B cell (primary cell): Measurements from ENCODE around the gene CTIF. TPM values are rescaled to one million over a fixed set of nuclear protein-coding genes. Genes with fewer than 3 reads are reported as not detected.

Experiments used
- ATAC-seq: fragments of 200-7000 bp; cut with Tn5 transposase; one replicate; pipeline ENCODE4 v1.10.0; 2021; ENCODE audit warnings: low read depth, mild to moderate bottlenecking, moderate number of reproducible peaks, moderate library complexity
- CTCF ChIA-PET: fragments of 350-600 bp; sonication (Branson Sonifier 250); formaldehyde crosslinking; loops from one replicate; lab custom pipeline; 2021; ENCODE audit warnings: antibody characterized with exemption, inconsistent platforms; lab: Charles Lee
- POLR2A ChIA-PET: fragments of 350-600 bp; sonication (Branson Sonifier 250); formaldehyde crosslinking; loops from one replicate; lab custom pipeline; 2021; ENCODE audit warnings: antibody characterized with exemption; lab: Charles Lee
- DNase-seq: peaks from one replicate; pipeline ENCODE4 v3.0.0; 2013
- H2AFZ ChIP-seq: 2 replicates; pipeline ENCODE4 v1.6.1; 2012; ENCODE audit warnings: mild to moderate bottlenecking, low read depth, low read length; ENCODE audit not compliant: insufficient read depth, poor library complexity, severe bottlenecking
- H3K27ac ChIP-seq, 2 donors: 1 replicate in 1 of 2; 2 replicates in 1 of 2; pipeline ENCODE4 v1.5.1; 2012 to 2013; ENCODE audit warnings: low read length in 2 of 2, mild to moderate bottlenecking in 2 of 2, moderate library complexity in 1 of 2
- H3K27me3 ChIP-seq, 4 experiments: fragments of 200-600 bp in 1 of 4; sonication (generic) in 1 of 4; replicated peaks in 1 of 4; 1 replicate in 2 of 4; 2 replicates in 2 of 4; pipeline versions ENCODE4 v1.6.1 to v1.7.0; 2013 to 2016; ENCODE audit warnings: low read length in 3 of 4, mild to moderate bottlenecking in 2 of 4, mixed read lengths in 1 of 4, moderate library complexity in 1 of 4; ENCODE audit not compliant: insufficient read depth in 4 of 4, control insufficient read depth in 3 of 4; ENCODE audit errors: control extremely low read depth in 1 of 4
- H3K36me3 ChIP-seq, 2 experiments: replicated peaks in 1 of 2; 1 replicate in 1 of 2; 2 replicates in 1 of 2; pipeline versions ENCODE4 v1.6.1 to v1.7.1; 2013; ENCODE audit warnings: low read length in 1 of 2; ENCODE audit not compliant: insufficient read depth in 2 of 2, control insufficient read depth in 1 of 2; ENCODE audit errors: control extremely low read depth in 1 of 2, extremely low read depth in 1 of 2
- H3K4me1 ChIP-seq, 2 donors: fragments of 200-600 bp in 1 of 2; sonication (generic) in 1 of 2; 1 replicate in 1 of 2; 2 replicates in 1 of 2; pipeline versions ENCODE4 v1.5.1 to v1.6.1; 2013 to 2017; ENCODE audit warnings: low read length in 2 of 2; ENCODE audit not compliant: control insufficient read depth in 2 of 2, insufficient read depth in 2 of 2
- H3K4me2 ChIP-seq: replicated peaks from 2 replicates; pipeline ENCODE3; 2012; ENCODE audit warnings: mild to moderate bottlenecking, low read depth, low read length; ENCODE audit not compliant: poor library complexity, severe bottlenecking
- H3K4me3 ChIP-seq, 5 experiments: fragments of 200-600 bp in 1 of 5; sonication (generic) in 1 of 5; 1 replicate in 3 of 5; 2 replicates in 2 of 5; pipeline versions ENCODE4 v1.5.1 to v1.7.0; 2011 to 2016; ENCODE audit warnings: low read length in 4 of 5, mild to moderate bottlenecking in 4 of 5, low read depth in 2 of 5, control low read depth in 1 of 5, moderate library complexity in 1 of 5; ENCODE audit not compliant: insufficient read depth in 1 of 5; ENCODE audit errors: control extremely low read depth in 1 of 5, extremely low read depth in 1 of 5
- H3K79me2 ChIP-seq: fragments of 200-600 bp; sonication (generic); one replicate; pipeline ENCODE4 v1.6.0; 2016; ENCODE audit warnings: low read length; ENCODE audit not compliant: control insufficient read depth, insufficient read depth
- H3K9ac ChIP-seq: fragments of 200-600 bp; sonication (generic); 2 replicates; pipeline ENCODE4 v1.6.1; 2017; ENCODE audit warnings: mild to moderate bottlenecking, low read length, moderate library complexity
- H3K9me3 ChIP-seq, 3 donors: one replicate each; pipeline versions ENCODE4 v1.6.1 to v1.7.1; 2013; ENCODE audit warnings: low read length in 2 of 3; ENCODE audit not compliant: control insufficient read depth in 2 of 3, insufficient read depth in 1 of 3; ENCODE audit errors: control extremely low read depth in 1 of 3
- H4K20me1 ChIP-seq: 2 replicates; pipeline ENCODE4 v1.6.0; 2012; ENCODE audit warnings: mild to moderate bottlenecking, low read length; ENCODE audit not compliant: insufficient read depth, control insufficient read depth, poor library complexity, severe bottlenecking
- H3K27ac Mint-ChIP-seq: one replicate; pipeline ENCODE4 v1.8.0; 2021; ENCODE audit warnings: mixed read lengths
- H3K27me3 Mint-ChIP-seq: one replicate; pipeline ENCODE4 v1.8.0; 2021; ENCODE audit warnings: mixed read lengths
- H3K4me1 Mint-ChIP-seq: one replicate; pipeline ENCODE4 v1.8.0; 2021; ENCODE audit warnings: mixed read lengths
- H3K4me3 Mint-ChIP-seq: one replicate; pipeline ENCODE4 v1.8.0; 2021; ENCODE audit warnings: mixed read lengths
- H3K9me3 Mint-ChIP-seq: one replicate; pipeline ENCODE4 v1.8.0; 2022; ENCODE audit warnings: mixed read lengths; ENCODE audit not compliant: insufficient read depth
- EZH2 ChIP-seq: IDR thresholded peaks from 2 replicates; pipeline ENCODE4 v1.6.1; 2012; ENCODE audit warnings: borderline replicate concordance, low read depth, mild to moderate bottlenecking, moderate library complexity, low read length; ENCODE audit not compliant: insufficient read depth, poor library complexity, severe bottlenecking
- WGBS: methylation state at CpG from one replicate; pipeline ENCODE4 v1.1.5; 2013; ENCODE audit warnings: missing lambda C conversion rate; ENCODE audit not compliant: insufficient coverage; 5-methylcytosine and 5-hydroxymethylcytosine counted together
- intact Hi-C: fragments of 100-400 bp; cut with micrococcal nuclease; formaldehyde crosslinking; loops from one replicate; pipeline ENCODE4 v1.10.0; 2022
- polyA plus RNA-seq: library from polyadenylated mRNA; depleted of rRNA; stranded (reverse); fragments of >200 nt; gene quantifications from 2 replicates; pipeline ENCODE4 v1.2.3, GENCODE V29; 2012
- total RNA-seq, 2 donors: library from RNA; stranded (reverse); fragments of 120-200 nt in 1 of 2; gene quantifications; 1 replicate in 1 of 2; 2 replicates in 1 of 2; pipeline versions ENCODE4 v1.2.3 to v1.2.4, GENCODE V29; 2013 to 2022
- TF ChIP-seq, protein P1 (sequence below): fragments of 200-600 bp; IDR thresholded peaks from one replicate; pipeline ENCODE4 v1.8.0; 2022; ENCODE audit warnings: antibody characterized with exemption, mild to moderate bottlenecking

CTIF gene
- total and polyA plus RNA-seq, 2 donors (not counting 1 experiment from before 2014, with no cell fraction given) = 3.6 to 16.2 TPM

DNA sequence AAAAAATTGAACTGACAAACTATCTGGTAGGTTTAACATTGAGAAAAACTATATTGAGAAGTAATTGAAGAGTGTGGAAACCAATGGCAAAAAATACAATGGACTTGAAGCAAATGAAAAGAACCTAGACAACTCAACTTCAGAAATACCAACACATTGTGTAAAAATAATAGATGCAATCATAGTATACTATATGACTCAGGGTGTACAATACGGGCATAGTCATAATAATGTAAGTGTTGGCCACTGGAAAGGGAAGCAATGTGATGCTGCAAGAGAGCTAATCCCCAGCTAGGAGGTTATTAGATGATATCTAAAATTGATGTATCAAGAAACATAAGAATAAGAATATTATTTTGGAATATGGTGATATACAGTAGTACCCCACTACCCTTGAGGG, 366.7 kb downstream of the CTIF start:
- ATAC-seq (no peak), DNase-seq (no peak)
- no peak overlapping the region for H3K4me3 ChIP-seq
- H3K27me3 ChIP-seq = no peaks in the 10 kb centered on the region
- no peaks in the 10 kb centered on the region for H4K20me1 ChIP-seq
- no peaks in the 10 kb centered on the region for H3K4me1 ChIP-seq
- Mint-ChIP-seq H3K4me1 (no peaks in the 10 kb centered on the region), H3K4me3 (no peak overlapping the region), H3K9me3 (peaks cover 7% of the 10 kb centered on the region), H3K27me3 (peaks cover 6% of the 10 kb centered on the region), H3K27ac (no peak overlapping the region)
- CTCF ChIA-PET = no interaction called here
- H3K36me3 ChIP-seq = no peaks in the 10 kb centered on the region
- no peak overlapping the region for H3K4me2 ChIP-seq
- intact Hi-C loops = no loop called here
- H3K79me2 ChIP-seq = no peaks in the 10 kb centered on the region
- TF ChIP-seq EZH2 = no peak
- TF ChIP-seq, protein P1, sequence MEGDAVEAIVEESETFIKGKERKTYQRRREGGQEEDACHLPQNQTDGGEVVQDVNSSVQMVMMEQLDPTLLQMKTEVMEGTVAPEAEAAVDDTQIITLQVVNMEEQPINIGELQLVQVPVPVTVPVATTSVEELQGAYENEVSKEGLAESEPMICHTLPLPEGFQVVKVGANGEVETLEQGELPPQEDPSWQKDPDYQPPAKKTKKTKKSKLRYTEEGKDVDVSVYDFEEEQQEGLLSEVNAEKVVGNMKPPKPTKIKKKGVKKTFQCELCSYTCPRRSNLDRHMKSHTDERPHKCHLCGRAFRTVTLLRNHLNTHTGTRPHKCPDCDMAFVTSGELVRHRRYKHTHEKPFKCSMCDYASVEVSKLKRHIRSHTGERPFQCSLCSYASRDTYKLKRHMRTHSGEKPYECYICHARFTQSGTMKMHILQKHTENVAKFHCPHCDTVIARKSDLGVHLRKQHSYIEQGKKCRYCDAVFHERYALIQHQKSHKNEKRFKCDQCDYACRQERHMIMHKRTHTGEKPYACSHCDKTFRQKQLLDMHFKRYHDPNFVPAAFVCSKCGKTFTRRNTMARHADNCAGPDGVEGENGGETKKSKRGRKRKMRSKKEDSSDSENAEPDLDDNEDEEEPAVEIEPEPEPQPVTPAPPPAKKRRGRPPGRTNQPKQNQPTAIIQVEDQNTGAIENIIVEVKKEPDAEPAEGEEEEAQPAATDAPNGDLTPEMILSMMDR = no peak
- no peak overlapping the region for H2AFZ ChIP-seq
- no peak overlapping the region for H3K27ac ChIP-seq
- H3K9ac ChIP-seq = no peak overlapping the region
- no CpG with 5 or more reads among the region's 1 CpG for WGBS
- POLR2A ChIA-PET = no interaction called here
- H3K9me3 ChIP-seq = peaks cover 0 to 18% (median 10%) of the 10 kb centered on the region in 3 donors

DNA sequence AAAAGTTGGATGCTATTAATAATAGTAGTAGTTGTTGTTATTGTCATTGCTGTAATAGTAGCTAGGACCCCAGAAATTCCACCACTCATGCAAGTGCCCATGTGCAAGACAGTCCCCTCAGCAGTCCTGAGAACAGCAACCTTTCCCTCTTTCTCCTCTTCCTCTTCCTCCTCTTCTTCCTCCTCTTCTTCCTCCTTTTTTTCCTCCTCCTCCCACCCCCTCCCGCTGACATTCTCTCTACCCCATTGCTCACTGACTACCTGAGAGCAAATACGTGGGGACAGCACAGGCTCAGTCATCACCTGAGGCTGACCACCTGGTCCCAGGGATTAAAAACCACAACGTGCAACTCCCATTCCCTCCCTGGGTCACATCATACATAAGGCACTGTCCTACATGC, 370.1 kb downstream of the CTIF start:
- intact Hi-C loops = no loop called here
- H3K9ac ChIP-seq = no peak overlapping the region
- DNase-seq (no peak), ATAC-seq (no peak)
- Mint-ChIP-seq H3K4me3 (no peak overlapping the region), H3K27me3 (peaks cover 6% of the 10 kb centered on the region), H3K9me3 (peaks cover 7% of the 10 kb centered on the region), H3K4me1 (no peaks in the 10 kb centered on the region), H3K27ac (no peak overlapping the region)
- H3K4me2 ChIP-seq = no peak overlapping the region
- no peak overlapping the region for H3K27ac ChIP-seq
- no peaks in the 10 kb centered on the region for H3K79me2 ChIP-seq
- ChIA-PET POLR2A (no interaction called here), CTCF (interaction anchor here (0.6 to 1.1 kb wide), 2 partner anchors 18 to 129 kb away, joined by 3 read pairs; no protein-coding TSS in a partner anchor)
- no peak overlapping the region for H3K4me3 ChIP-seq
- no peaks in the 10 kb centered on the region for H4K20me1 ChIP-seq
- TF ChIP-seq, protein P1 = no peak
- no peak for TF ChIP-seq EZH2
- no peak overlapping the region for H2AFZ ChIP-seq
- no peaks in the 10 kb centered on the region for H3K4me1 ChIP-seq
- H3K36me3 ChIP-seq = no peaks in the 10 kb centered on the region
- H3K9me3 ChIP-seq = peaks cover 0 to 15% (median 10%) of the 10 kb centered on the region in 3 donors
- no peaks in the 10 kb centered on the region for H3K27me3 ChIP-seq
- 70% methylated on average over 2 of the region's 3 CpGs for WGBS
